Raji (cell line): ENCODE data around the gene GPN1.

Experiments used
- POLR2A ChIP-seq: IDR thresholded peaks from 2 replicates; pipeline ENCODE4 v1.6.1; 2011; ENCODE audit warnings: low read depth, low read length, control low read depth; ENCODE audit not compliant: insufficient read depth

GPN1 gene

GRCh38 chr2:27622921-27623384, 5.9 kb upstream of the GPN1 start:
- TF ChIP-seq POLR2A = no peak

- TF ChIP-seq POLR2A = no peak
Observed at GRCh38 chr2:27624943-27625342, 3.9 kb upstream of the GPN1 start.

DNA sequence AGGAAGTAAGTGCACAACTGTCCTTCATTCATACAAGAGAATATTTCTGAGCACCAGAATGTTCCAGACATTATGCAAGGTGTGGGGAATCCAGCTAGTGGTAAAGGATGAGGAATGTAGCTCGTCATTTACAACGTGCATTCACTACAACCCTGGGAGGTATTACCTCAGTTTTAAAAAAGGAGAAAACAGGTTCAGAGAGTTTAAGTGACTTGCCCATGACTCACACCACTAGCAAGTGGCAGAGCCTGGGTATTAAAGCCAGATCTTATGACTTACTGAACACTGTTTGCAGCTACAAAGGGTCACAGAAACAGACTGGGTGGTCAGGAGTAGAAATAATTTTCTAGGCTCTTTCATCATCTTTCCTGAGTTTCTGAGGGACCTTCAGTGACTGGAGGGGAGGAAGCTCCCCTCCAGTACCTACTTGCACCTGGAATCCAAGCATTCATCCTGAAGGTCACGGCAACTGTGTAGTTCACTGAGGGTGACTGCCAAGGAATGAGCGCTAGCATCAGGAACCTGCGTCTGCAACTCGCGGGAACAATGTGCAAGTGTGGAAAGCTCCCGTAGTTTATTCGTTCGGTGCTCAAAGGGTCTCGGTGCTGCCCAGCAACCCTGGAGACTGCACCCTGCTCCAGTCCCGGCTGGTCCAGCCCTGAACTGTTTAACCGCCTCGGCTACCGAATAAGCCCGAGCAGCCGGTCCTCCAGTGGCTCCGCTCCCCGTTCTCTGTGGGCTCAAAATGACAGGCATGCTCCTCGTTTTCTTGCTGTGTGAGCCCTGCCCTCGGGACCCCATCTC, 685 bp upstream of the GPN1 start:
- TF ChIP-seq POLR2A = no peak

DNA sequence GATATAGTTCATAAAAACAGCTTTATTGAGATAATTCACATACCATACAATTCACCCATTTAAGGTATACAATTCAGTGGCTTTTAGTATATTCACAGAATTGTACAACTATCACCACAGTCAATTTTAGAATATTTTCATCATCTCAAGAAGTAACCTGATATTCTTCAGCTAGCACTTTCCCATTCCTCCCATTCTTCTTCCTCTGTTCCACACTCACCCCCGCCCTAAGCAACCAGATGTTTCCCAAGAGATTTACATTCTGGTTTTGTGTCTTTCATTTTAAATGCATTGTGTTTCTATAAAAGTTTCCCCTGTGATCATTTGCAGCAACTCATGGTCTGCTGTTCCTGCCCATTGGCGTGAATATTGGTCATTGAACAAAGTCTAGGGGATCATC, 5.4 kb downstream of the GPN1 start:
- no peak for TF ChIP-seq POLR2A

GRCh38 chr2:27636766-27637165, 7.9 kb downstream of the GPN1 start:
- no peak for TF ChIP-seq POLR2A

GRCh38 chr2:27638037-27638637, 9.3 kb downstream of the GPN1 start:
- no peak for TF ChIP-seq POLR2A

- no peak for TF ChIP-seq POLR2A
Observed at GRCh38 chr2:27638709-27639108, 9.9 kb downstream of the GPN1 start.

- no peak for TF ChIP-seq POLR2A
Observed at GRCh38 chr2:27640722-27641245, 11.9 kb downstream of the GPN1 start.

DNA sequence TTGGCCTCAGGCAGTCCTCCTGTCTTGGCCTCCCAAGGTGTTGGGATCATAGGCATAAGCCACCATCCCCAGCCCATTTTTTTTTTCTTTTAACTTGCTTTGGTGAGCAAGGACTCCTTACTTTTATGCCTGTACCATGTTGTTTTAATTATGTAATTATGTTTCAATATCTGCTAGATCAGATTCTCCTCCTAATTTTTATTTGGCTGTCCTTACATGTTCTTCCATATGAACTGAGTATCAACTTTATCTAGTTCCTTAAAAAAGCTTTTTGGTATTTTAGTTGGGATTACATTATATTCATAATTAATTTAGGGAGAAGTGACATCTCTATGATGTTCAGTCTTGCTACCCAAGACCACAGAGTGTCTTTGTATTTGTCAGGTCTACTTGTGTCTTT, 16.3 kb downstream of the GPN1 start:
- TF ChIP-seq POLR2A = no peak

DNA sequence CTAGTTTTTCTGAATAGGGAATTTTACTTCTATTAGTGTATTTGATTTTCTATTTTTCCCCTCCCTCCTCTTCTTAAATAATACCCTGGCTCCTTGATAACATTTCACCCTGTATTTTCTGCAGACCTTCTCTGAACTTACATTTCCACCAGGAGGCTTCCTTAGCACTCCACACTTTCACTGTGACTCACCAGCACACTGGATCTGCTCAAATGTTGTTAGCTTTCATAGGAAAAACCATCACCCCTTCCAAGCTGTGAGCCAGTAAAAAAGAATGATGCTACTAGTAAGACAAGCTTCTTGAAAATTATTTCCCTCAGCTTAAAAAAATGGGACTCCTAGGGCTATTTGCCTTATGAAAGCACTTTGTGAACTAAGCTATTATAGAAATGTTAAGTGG, 18.4 kb downstream of the GPN1 start:
- no peak for TF ChIP-seq POLR2A

DNA sequence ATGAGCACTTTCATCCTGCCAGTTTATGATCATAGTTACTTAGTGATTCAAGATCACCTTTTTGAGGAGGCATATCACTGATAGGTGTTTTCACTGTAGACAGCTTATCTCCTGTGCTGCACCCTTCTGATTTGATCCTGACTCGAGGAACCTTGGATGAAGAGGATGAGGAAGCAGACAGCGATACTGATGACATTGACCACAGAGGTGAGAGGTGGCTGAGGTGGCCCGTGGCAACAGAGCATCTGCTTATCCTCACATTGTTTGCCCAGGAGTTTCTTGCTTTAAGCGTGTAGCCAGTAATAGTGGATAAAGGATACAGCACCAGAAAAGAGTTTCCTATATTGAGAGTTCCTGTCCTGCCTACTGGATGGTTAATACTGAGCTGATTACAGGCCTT, 18.9 kb downstream of the GPN1 start:
- TF ChIP-seq POLR2A = no peak

- no peak for TF ChIP-seq POLR2A
Observed at GRCh38 chr2:27651056-27651455, 22.2 kb downstream of the GPN1 start.

DNA sequence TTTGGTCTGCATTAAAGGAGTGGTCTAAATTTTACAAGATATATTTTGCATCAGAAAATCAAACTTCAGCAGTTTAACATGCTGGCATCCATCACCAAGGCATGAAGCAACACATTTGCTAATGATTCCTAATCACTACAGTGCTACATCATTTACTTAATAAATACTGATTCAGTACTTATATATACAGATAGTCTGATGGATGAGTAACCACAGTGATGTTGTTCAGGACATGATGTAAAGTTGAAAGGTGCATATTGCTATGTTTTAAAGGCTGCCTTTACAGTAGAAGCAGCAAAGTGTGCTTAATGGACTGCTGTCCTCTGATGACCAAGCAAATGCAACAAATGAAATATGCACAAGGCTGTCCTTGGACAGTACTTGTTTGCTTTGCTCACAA, 23.5 kb downstream of the GPN1 start:
- TF ChIP-seq POLR2A = no peak

- TF ChIP-seq POLR2A = no peak
Observed at GRCh38 chr2:27652790-27653189, 23.9 kb downstream of the GPN1 start.

DNA sequence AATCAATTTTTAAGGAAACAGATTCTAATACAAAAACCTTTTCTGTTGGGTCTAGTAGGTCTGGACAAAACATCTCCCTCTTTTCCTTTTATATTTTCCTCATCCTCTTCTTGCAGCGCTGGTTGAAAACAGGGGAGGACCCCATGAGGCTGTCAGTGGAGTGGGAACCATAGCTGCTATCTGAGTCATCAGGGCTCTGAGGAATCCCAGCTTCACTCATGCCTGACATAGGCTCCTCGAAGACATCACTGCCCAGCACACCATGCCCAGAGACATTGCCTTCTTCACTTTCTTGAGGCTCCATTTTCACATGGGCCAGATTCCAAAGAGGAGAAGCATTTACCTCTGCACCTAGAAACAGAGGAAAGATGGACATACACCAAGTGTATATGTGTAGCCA, 24.5 kb downstream of the GPN1 start:
- TF ChIP-seq POLR2A = no peak
